Stimulated activated CD8-positive, alpha-beta memory T cell treated with anti-CD3 and anti-CD28 coated beads, Interleukin-7, amount 100 ng/mL, for 48 hours (primary cell): ENCODE data around the gene DGCR2.
"Not testable (repeated sequence)": the region's sequence is repeated elsewhere in the genome, so short reads cannot be mapped to it uniquely, and the experiment has no call there.

Experiments used
- DNase-seq, 2 donors: peaks; one replicate each; pipeline ENCODE4 v3.0.0-alpha.2; 2020; ENCODE audit warnings: low read depth in 1 of 2; ENCODE audit errors: extremely low read depth in 1 of 2

The DGCR2 gene

GRCh38 chr22:19032898-19033567, 89.2 kb downstream of the DGCR2 start:
- not testable (repeated sequence) for DNase-seq

- not testable (repeated sequence) for DNase-seq
These were observed 89.9 kb downstream of the DGCR2 start for GRCh38 chr22:19032156-19032785.

GRCh38 chr22:19030889-19031252, 91.3 kb downstream of the DGCR2 start:
- DNase-seq: not testable (repeated sequence)

- not testable (repeated sequence) for DNase-seq
These were observed 91.9 kb downstream of the DGCR2 start for GRCh38 chr22:19030226-19030888.

GRCh38 chr22:19029113-19030103, 92.8 kb downstream of the DGCR2 start:
- DNase-seq: not testable (repeated sequence)

- not testable (repeated sequence) for DNase-seq
These were observed 94.2 kb downstream of the DGCR2 start for GRCh38 chr22:19028060-19028455.

GRCh38 chr22:19027371-19028059, 94.7 kb downstream of the DGCR2 start:
- DNase-seq: not testable (repeated sequence)

GRCh38 chr22:19026080-19026479, 96.1 kb downstream of the DGCR2 start:
- not testable (repeated sequence) for DNase-seq

- not testable (repeated sequence) for DNase-seq
These were observed 97.2 kb downstream of the DGCR2 start for GRCh38 chr22:19024956-19025489.

GRCh38 chr22:19023931-19024330, 98.3 kb downstream of the DGCR2 start:
- DNase-seq: not testable (repeated sequence)

GRCh38 chr22:19022755-19023154, 99.5 kb downstream of the DGCR2 start:
- DNase-seq: no peak

GRCh38 chr22:19019679-19020032, 102.6 kb downstream of the DGCR2 start:
- DNase-seq: no peak

GRCh38 chr22:19019029-19019678, 103.1 kb downstream of the DGCR2 start:
- no peak for DNase-seq

- DNase-seq: no peak
These were observed 104.0 kb downstream of the DGCR2 start for GRCh38 chr22:19018256-19018655.

- no peak for DNase-seq
These were observed 106.0 kb downstream of the DGCR2 start for GRCh38 chr22:19016081-19016766.

GRCh38 chr22:19014886-19015285, 107.3 kb downstream of the DGCR2 start:
- DNase-seq: no peak

- DNase-seq: not testable (repeated sequence)
These were observed 108.2 kb downstream of the DGCR2 start for GRCh38 chr22:19013881-19014598.

GRCh38 chr22:19013411-19013810, 108.8 kb downstream of the DGCR2 start:
- DNase-seq: not testable (repeated sequence)
